Hepatocyte (in vitro differentiated cells): Measurements from ENCODE around the gene PHYKPL. TPM values are rescaled to one million over a fixed set of nuclear protein-coding genes. Genes with fewer than 3 reads are reported as not detected.

ENCODE experiments used
- DNase-seq: peaks from one replicate; pipeline ENCODE4 v3.0.0-alpha.2; 2016; ENCODE audit warnings: low spot score
- H2AFZ ChIP-seq: fragments of 200-600 bp; sonication (generic); 2 replicates; pipeline ENCODE4 v1.6.0; 2016; ENCODE audit warnings: antibody characterized with exemption, mild to moderate bottlenecking
- H3K27ac ChIP-seq: fragments of 200-600 bp; sonication (generic); 2 replicates; pipeline ENCODE4 v1.5.1; 2016; ENCODE audit warnings: mild to moderate bottlenecking
- H3K27me3 ChIP-seq: fragments of 200-600 bp; sonication (generic); 2 replicates; pipeline ENCODE4 v1.6.1; 2016
- H3K36me3 ChIP-seq: fragments of 200-600 bp; sonication (generic); replicated peaks from 2 replicates; pipeline ENCODE4 v1.5.1; 2016; ENCODE audit warnings: low read depth; ENCODE audit not compliant: insufficient read depth
- H3K4me1 ChIP-seq: fragments of 200-600 bp; sonication (generic); 2 replicates; pipeline ENCODE4 v1.5.1; 2016; ENCODE audit warnings: mild to moderate bottlenecking, moderate library complexity; ENCODE audit not compliant: insufficient read depth
- H3K4me2 ChIP-seq: fragments of 200-600 bp; sonication (generic); 2 replicates; pipeline ENCODE4 v1.6.0; 2016
- H3K4me3 ChIP-seq: fragments of 200-600 bp; sonication (generic); 2 replicates; pipeline ENCODE4 v1.5.1; 2016; ENCODE audit warnings: mild to moderate bottlenecking
- H3K79me2 ChIP-seq: fragments of 200-600 bp; sonication (generic); 2 replicates; pipeline ENCODE4 v1.6.0; 2017; ENCODE audit warnings: mild to moderate bottlenecking
- H3K9me2 ChIP-seq: fragments of 200-600 bp; sonication (generic); replicated peaks from 2 replicates; pipeline ENCODE4 v1.6.0; 2017; ENCODE audit warnings: mild to moderate bottlenecking; ENCODE audit not compliant: insufficient read depth
- H3K9me3 ChIP-seq: fragments of 200-600 bp; sonication (generic); 2 replicates; pipeline ENCODE4 v1.5.1; 2016; ENCODE audit warnings: low read depth, mild to moderate bottlenecking
- H4K20me1 ChIP-seq: fragments of 200-600 bp; sonication (generic); 2 replicates; pipeline ENCODE4 v1.6.0; 2016; ENCODE audit warnings: mild to moderate bottlenecking; ENCODE audit not compliant: insufficient read depth, poor library complexity, severe bottlenecking
- EZH2 ChIP-seq: fragments of 200-600 bp; sonication (generic); IDR thresholded peaks from 2 replicates; pipeline ENCODE4 v1.6.1; 2016; ENCODE audit warnings: antibody characterized with exemption, mild to moderate bottlenecking, borderline replicate concordance
- EZH2phosphoT487 ChIP-seq: fragments of 200-600 bp; sonication (generic); IDR thresholded peaks from one replicate; pipeline ENCODE4 v1.6.1; 2018; ENCODE audit warnings: antibody characterized with exemption, mild to moderate bottlenecking, low read depth, moderate library complexity; ENCODE audit not compliant: unreplicated experiment, severe bottlenecking
- WGBS: methylation state at CpG from one replicate; pipeline ENCODE4 v1.1.6; 2016; ENCODE audit warnings: low lambda C conversion rate; ENCODE audit errors: missing lambda C conversion rate; 5-methylcytosine and 5-hydroxymethylcytosine counted together
- polyA plus RNA-seq: library from polyadenylated mRNA; unstranded; fragments of >200 nt; fragmentation: Nextera tagmentation; extraction: Ambion mirVana; gene quantifications from 2 replicates; pipeline ENCODE4 v1.2.1, GENCODE V29; 2016
- total RNA-seq: library from RNA; depleted of rRNA; stranded (reverse); fragments of >200 nt; gene quantifications from 2 replicates; pipeline ENCODE4 v1.2.3, GENCODE V29; 2014
- TF ChIP-seq, protein P1 (sequence below): fragments of 200-600 bp; sonication (generic); IDR thresholded peaks from 2 replicates; pipeline ENCODE4 v1.5.1; 2016; ENCODE audit warnings: antibody characterized with exemption, mild to moderate bottlenecking; ENCODE audit not compliant: poor library complexity

Gene PHYKPL
- total and polyA plus RNA-seq, 2 experiments from 2014 or later: 40.3 to 60.0 TPM

DNA sequence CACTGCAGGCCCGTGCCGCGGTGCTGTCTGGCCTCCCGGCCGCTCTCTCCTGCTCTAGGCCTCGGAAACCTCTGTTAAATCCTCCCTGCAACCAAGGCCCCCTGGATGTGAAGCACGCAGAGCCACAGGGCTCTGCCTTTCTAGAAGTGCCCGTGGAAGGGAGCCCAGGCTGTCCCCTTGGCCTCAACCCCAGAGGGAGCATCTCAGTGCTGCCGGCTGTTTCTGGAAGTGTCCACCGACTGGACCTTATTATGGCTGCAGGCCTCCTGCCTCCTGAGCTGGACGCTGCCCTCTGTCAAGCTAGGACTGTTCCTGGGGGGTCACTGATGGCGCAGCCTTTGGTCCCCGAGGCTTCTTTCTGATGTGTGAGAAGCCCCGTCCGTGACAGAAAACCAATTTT, 40.4 kb upstream of the PHYKPL start:
- H3K27ac ChIP-seq: no peak overlapping the region
- H3K36me3 ChIP-seq: no peaks in the 10 kb centered on the region
- TF ChIP-seq EZH2 (no peak), EZH2phosphoT487 (no peak)
- TF ChIP-seq, protein P1, sequence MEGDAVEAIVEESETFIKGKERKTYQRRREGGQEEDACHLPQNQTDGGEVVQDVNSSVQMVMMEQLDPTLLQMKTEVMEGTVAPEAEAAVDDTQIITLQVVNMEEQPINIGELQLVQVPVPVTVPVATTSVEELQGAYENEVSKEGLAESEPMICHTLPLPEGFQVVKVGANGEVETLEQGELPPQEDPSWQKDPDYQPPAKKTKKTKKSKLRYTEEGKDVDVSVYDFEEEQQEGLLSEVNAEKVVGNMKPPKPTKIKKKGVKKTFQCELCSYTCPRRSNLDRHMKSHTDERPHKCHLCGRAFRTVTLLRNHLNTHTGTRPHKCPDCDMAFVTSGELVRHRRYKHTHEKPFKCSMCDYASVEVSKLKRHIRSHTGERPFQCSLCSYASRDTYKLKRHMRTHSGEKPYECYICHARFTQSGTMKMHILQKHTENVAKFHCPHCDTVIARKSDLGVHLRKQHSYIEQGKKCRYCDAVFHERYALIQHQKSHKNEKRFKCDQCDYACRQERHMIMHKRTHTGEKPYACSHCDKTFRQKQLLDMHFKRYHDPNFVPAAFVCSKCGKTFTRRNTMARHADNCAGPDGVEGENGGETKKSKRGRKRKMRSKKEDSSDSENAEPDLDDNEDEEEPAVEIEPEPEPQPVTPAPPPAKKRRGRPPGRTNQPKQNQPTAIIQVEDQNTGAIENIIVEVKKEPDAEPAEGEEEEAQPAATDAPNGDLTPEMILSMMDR: no peak
- H3K4me3 ChIP-seq: no peak overlapping the region
- H3K4me2 ChIP-seq: no peak overlapping the region
- no peaks in the 10 kb centered on the region for H3K9me2 ChIP-seq
- WGBS: 93% methylated on average over 15 of the region's 15 CpGs
- no peak for DNase-seq
- H3K27me3 ChIP-seq: no peaks in the 10 kb centered on the region
- H3K79me2 ChIP-seq: no peaks in the 10 kb centered on the region
- no peaks in the 10 kb centered on the region for H3K9me3 ChIP-seq
- no peaks in the 10 kb centered on the region for H4K20me1 ChIP-seq
- no peaks in the 10 kb centered on the region for H3K4me1 ChIP-seq
- H2AFZ ChIP-seq: no peak overlapping the region

GRCh38 chr5:178272591-178272990, 40.0 kb upstream of the PHYKPL start:
- WGBS: 93% methylated on average over 8 of the region's 9 CpGs
- H3K4me2 ChIP-seq: no peak overlapping the region
- TF ChIP-seq, protein P1: no peak
- TF ChIP-seq EZH2phosphoT487: no peak
- no peak for TF ChIP-seq EZH2

GRCh38 chr5:178271726-178272479, 39.3 kb upstream of the PHYKPL start:
- TF ChIP-seq, protein P1: no peak
- H4K20me1 ChIP-seq: no peaks in the 10 kb centered on the region
- H3K27ac ChIP-seq: no peak overlapping the region
- no peak overlapping the region for H3K4me2 ChIP-seq
- no peaks in the 10 kb centered on the region for H3K9me2 ChIP-seq
- H3K36me3 ChIP-seq: no peaks in the 10 kb centered on the region
- 85% methylated on average over 24 of the region's 24 CpGs for WGBS
- no peak for DNase-seq
- no peaks in the 10 kb centered on the region for H3K27me3 ChIP-seq
- no peak overlapping the region for H3K4me3 ChIP-seq
- H3K79me2 ChIP-seq: no peaks in the 10 kb centered on the region
- no peaks in the 10 kb centered on the region for H3K9me3 ChIP-seq
- H3K4me1 ChIP-seq: no peaks in the 10 kb centered on the region
- no peak overlapping the region for H2AFZ ChIP-seq

More at GRCh38 chr5:178272591-178272990, 40.0 kb upstream of the PHYKPL start:
- H3K4me3 ChIP-seq: no peak overlapping the region
- no peaks in the 10 kb centered on the region for H3K4me1 ChIP-seq
- H3K27ac ChIP-seq: no peak overlapping the region
- H2AFZ ChIP-seq: no peak overlapping the region
- H3K9me2 ChIP-seq: no peaks in the 10 kb centered on the region
- no peaks in the 10 kb centered on the region for H4K20me1 ChIP-seq
- DNase-seq: no peak
- H3K9me3 ChIP-seq: no peaks in the 10 kb centered on the region
- H3K27me3 ChIP-seq: no peaks in the 10 kb centered on the region
- no peaks in the 10 kb centered on the region for H3K79me2 ChIP-seq
- no peaks in the 10 kb centered on the region for H3K36me3 ChIP-seq
